ENCODE data around the gene KRTAP5-6.

KRTAP5-6 gene

GRCh38 chr11:1703146-1703545 lies 6.2 kb downstream of the KRTAP5-6 start:
- no peak for DNase-seq

GRCh38 chr11:1705126-1706052 lies 8.4 kb downstream of the KRTAP5-6 start:
- DNase-seq = no peak

DNA sequence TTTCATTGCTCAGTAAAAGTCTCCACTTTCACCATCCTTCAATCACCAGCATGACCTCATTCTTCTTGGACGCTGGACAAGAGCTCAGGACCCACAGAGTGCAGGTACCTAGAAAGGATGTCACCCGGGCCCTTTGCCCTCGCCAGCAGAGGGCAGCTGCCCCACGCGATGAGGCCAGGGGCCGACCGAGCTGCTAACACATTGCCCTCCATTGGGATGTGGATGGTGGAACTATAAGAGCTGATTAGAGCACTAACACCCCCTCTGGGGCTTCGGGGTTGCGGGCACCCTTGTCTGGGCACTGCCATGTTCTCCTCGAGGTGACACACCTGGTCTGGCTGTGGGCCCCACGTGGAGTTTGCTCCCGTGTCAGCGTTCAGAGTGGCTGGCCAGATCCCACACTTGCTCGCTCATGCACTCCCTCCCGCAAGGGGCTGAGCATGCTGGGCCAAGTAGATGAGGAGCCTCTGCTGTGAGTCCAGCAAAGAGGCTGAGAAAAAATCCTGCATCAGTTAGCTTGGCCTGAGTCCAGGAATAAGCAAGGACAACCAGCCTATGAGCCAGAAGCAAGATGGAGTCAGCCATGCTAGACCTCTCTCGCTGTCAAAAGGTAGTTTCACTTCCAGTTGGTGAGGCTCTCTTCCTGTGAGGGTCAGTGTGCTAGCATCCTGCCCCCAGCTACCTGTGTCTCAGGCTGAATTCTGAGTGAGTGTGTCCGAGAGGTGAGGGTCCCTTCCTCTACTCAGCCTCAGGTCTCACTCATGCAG lies 9.8 kb downstream of the KRTAP5-6 start:
- no peak for DNase-seq

DNA sequence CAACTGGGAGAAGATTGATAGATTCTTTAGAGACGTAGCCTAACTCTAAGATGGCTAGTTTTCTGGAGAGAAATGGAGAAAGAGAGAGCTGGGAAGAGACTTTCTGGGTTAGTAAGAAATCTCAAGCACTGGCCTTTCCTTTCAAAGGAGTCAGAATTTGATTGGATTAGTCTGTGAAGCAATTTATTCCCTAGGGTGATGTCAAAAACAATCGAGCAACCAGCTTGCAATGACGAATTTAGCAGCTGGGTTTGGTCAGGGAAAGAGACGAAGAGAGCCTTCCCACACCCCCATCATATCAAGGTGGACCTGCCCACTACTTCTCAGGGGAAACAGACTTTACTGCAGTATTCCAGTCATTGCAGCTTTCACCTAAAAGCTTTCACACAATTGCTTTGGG lies 10.8 kb downstream of the KRTAP5-6 start:
- no peak for DNase-seq

DNA sequence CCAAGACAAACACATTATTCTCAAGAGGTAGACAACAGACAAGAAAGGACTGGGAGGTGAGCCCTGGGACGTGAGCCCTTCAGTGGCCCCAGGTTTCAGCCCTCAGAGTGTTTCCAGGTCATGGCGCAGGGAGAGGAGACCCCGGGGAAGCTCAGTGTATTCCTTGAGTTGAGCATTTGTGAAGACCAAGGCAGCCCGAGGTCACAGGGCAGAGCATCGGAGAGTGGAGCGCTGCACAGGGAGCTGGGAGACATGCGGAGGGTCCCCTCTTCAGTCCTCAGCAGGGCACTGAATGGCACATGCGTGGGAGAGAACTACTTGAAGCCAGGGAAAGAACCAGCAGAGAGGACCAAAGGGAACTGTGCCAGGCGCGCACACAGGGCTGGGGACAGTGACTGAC lies 11.7 kb downstream of the KRTAP5-6 start:
- no peak for DNase-seq

DNA sequence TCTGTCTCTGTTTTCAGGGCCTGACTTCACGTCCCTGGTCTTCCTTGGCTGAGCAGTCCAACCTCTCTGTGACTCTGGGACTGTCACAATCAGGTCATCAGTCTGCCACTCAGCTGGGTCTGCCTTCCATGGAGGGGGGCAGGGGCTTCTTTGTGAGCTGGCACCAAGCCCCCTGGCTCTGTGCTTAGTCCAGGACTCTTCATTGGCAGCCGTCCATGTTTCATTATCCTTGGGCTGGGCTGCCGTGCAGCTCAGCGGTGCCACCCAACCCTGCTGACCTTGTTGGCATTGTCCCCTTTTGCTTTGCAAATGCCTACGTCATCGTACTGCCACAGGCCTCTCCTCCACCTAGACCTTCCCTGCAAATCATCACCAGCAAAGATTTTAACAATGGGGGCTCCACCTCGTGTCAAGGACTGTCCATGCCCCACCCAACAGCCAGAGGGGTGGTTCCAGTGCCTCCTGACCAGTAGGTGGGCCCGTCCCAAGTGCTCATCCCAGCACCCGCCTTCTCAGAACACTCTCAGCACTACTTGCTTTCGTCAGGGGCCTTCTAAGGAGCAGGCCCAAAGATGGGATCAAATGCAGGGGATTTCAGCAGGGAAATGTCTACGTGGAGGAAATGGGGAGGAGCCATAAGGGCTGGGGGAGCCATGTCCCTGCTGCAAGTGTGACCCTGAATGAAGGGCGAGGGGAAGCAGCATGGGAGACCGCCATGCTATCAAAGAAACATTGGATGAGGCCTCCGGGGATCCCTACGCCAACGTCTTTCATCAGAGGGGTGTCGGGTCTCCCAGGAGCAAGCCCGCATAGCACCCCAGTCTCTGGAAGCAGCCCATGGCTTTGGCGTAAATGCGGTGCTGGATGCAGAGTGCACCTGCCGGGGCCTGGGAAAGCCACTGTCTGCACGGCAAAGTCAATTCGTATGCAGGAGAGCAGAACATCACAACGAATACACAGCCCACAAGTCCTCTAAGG lies 18.2 kb downstream of the KRTAP5-6 start:
- no peak for DNase-seq

DNA sequence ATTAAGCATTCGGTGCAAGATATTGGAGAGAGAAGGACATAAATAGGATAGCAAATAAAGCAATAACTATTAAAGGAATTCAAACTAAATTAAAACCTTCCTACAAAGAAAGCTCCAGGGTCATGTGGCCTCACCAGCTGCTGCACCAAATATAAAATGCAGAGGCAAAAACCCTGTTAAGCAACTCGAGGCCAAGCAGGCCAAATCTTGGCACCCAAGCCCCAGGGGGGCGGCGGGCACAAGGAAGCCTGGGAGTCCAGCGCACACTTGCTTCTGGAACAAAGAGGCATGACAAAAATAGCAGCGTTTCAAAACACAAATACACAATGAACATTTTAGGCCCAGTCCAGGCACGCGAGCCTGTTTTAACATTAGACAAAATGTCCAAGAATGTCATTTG lies 20.8 kb downstream of the KRTAP5-6 start:
- DNase-seq = no peak

DNA sequence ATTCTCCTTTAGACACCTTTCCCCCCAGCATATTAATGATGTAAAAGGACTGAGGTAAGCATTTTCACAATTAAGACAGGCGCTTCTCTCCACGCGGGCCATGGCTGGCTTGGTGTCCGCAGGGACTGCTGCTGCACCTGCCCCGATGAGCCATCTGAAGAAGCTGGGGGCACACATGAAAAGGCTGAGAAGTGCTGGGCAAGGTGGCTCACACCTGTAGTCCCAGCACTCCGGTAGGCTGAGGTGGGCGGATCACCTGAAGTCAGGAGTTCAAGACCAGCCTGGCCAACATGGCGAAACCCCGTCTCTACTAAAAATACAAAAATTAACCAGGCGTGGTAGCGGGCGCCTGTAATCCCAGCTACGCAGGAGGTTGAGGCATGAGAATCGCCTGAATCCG lies 21.3 kb downstream of the KRTAP5-6 start:
- no peak for DNase-seq

DNA sequence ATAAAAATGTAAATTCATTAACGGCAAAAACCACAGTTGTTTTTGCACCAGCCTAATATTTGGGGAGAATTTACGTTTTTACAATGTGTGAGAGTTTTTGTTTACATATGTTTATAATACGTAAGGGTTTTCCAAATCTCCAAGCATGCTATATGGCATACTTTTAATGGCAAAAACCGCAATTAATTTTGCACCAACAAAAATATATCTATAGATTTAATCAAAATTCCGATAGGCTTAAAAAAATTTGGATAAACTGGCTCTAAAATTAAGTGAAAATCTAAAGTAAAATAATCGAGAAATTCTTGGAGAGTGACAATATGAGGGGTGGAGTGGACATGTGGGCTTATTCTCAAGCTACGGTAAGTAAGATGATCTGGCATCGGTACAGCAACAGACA lies 22.8 kb downstream of the KRTAP5-6 start:
- no peak for DNase-seq

- DNase-seq = no peak
Observed at GRCh38 chr11:1727096-1727690, 30.2 kb downstream of the KRTAP5-6 start.

- no peak for DNase-seq
Observed at GRCh38 chr11:1727861-1728260, 30.9 kb downstream of the KRTAP5-6 start.

DNA sequence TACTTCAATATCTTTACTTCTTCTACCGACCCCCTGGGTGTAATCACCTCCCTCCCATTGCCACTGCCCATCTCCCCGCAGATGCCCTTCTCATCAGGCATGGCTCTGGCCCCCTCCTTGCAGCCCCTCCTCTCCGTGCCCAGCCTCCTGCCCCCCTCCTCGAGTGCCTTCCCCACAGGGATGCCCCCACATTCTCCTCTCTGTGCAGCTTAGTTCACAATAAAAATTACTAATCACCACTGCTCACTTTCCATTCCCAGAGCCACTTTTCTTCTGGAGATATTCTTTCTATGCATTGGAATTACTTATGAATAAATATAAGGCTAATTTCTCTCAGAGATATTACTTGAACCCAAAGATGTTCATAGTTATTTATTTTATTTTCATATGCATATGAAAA lies 31.3 kb downstream of the KRTAP5-6 start:
- DNase-seq = no peak

DNA sequence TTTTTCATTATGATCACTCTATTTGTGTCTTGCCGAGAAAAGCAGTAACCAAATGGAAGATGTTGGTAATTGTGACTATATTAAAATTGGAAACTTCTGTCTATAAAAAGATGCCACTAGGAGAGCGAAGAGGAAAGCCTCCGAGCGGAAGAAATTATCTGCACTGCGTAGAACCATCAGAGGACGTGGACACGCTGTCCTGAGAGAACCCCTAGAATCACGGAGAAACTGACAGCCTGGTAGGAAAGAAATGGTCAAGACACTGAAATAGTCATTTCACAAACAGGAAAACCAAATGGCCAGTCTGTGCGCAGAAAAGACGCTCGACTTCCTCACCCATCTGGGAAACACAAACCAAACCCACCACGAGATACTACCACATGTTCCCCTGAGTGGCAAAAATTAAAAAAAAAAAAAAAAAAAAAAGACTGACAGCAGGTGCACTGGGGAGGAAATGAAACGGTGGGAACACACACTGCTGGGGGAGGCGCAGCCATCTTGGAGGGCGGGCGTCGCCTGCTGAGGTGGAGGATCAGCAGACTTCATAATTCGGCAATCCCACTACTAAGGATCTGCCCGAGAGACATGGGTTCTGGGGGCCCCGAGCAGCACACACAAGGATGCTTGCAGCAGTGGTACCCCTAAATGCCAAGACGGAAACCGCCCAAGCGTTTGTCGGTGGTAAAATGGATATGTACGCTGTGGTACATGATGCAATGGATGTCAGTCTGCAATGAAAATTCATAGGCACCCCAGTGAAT lies 32.1 kb downstream of the KRTAP5-6 start:
- DNase-seq = no peak

DNA sequence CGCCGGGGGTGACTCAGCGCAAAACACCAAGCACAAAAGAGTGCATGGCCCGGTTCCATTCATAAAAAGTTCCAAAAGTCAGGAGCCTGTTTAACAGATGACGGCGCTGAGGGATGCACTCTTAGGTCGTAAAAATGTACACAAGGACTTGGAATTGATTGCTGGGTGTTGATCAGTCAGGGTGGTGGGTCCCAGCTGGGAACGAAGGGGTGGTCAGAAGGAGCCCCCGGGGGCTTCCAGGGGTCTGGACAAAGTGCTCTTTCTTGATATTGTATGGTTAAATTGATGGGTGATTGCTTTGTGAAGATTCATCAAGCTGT lies 32.7 kb downstream of the KRTAP5-6 start:
- DNase-seq = no peak

DNA sequence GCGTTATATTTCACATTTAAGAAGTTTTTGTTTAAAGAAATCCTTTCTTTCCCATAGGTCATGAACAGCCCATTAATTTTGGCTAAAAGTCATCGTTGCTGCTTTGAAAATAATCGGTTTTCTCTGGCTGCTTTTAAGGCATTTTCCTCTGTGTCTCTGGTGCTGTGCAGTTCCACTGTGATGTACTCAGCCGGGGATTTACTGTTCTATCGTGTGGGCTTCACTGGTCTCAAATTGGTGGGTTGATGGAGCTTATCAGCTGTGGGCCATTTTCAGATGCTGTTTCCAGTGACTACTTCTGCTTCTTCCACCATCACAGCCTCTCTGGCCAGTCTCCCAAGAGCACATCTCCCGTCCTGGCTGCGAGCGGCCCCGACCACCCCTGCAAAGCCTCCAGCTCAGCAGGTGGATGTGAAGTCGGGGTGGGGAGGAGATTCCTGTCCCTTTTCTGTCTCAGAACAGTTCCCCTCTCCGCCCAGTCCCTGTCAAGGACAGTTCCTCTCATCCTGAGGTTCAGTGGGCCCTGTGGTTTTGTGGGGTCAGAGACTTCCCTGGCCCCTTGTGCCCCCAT lies 33.1 kb downstream of the KRTAP5-6 start:
- no peak for DNase-seq

- no peak for DNase-seq
Observed at GRCh38 chr11:1731451-1732059, 34.6 kb downstream of the KRTAP5-6 start.

DNA sequence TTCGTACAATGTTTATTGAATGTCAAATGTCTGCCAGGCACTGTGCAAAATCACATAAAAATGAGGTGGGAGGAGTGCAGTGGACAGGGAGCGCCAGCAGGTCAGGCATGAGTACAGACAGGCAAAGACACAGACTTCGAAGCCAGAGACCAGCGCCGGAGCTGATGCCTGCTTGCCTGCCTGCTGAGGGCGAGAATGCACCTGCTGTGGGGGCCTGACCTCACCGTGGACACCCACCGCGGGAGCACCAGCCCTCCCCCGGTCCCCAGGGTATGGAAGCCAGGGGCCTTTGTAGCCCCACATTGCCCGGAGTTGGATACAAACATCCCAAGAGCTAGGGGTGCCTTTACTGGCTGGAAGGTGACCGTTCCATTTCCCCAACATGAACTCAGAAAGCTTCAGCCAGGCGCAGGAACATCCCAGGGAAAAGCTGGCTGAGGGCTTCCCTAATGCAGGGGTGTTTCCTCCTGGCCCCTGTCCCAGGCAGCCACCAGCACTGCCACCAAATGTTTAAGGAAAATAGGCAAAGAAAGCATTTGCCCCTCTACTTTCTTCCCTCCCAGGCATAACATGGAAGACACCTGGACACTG lies 35.5 kb downstream of the KRTAP5-6 start:
- no peak for DNase-seq

GRCh38 chr11:1733009-1733715 lies 36.2 kb downstream of the KRTAP5-6 start:
- DNase-seq = no peak

- no peak for DNase-seq
Observed at GRCh38 chr11:1733716-1734640, 37.0 kb downstream of the KRTAP5-6 start.

Data from retina (tissue), 1 donor.